Stimulated activated CD4-positive, alpha-beta T cell treated with anti-CD3 and anti-CD28 coated beads, TNF-alpha, amount 100 ng/mL, for 4 hours (primary cell): ENCODE results near the gene PLXNA2.

Experiments used
- DNase-seq, 3 experiments: peaks; one replicate each; pipeline ENCODE4 v3.0.0-alpha.2; 2020; ENCODE audit warnings: low read depth in 3 of 3

PLXNA2 gene

DNA sequence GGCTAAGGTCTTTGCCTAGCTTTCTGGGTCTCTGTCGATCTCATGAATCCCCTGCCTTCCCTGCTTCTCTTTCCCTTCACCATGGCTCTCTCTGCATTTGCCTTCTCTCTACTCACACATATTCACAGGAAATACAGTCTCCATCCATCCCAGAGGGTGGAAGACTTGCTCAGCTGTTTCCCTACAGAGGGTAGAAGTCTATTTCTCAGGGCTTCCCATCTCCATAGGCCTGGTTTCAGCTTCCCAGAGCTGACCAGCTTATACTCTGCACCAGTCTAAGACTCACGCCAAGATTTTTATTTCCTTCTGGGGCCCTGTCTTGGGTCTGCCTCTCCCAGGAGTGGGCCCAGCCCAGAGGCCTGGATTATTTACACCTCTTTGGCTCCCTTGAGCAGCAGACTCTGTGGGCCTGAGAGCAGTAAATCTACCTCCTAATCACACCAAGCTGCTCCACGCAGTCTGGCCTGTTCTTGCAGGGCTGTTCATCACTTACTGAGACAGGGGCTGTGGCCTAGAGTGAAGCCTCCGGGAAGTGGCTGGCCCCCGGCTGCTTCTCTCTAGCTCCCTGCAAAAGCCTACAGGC lies 102.5 kb downstream of the PLXNA2 start:
- no peak for DNase-seq

GRCh38 chr1:208139434-208140045 lies 104.6 kb downstream of the PLXNA2 start:
- no peak for DNase-seq

GRCh38 chr1:208137193-208137592 lies 107.0 kb downstream of the PLXNA2 start:
- no peak for DNase-seq

GRCh38 chr1:208136459-208137182 lies 107.6 kb downstream of the PLXNA2 start:
- DNase-seq, result no peak

- DNase-seq, result no peak
Measured at GRCh38 chr1:208135354-208135753, 108.8 kb downstream of the PLXNA2 start.

GRCh38 chr1:208134491-208134890 lies 109.7 kb downstream of the PLXNA2 start:
- no peak for DNase-seq

DNA sequence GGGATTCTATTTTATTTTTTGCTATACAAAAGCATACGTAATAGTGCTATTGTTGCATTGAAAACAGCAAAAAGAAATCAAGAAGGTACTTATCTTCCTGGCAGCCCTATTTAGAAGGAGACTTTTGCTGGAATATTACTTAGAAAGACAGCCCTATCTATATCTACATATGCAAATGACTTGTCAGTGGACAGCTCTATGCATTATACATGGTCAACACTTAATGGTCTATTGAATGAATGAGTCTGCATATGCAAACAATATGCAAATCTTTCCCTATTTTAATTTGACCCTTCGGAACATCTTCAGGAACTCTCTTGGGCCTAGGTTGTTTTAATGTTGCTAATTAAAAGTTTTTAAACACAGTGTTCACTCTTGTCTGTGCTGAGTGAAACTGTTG lies 110.8 kb downstream of the PLXNA2 start:
- no peak for DNase-seq

DNA sequence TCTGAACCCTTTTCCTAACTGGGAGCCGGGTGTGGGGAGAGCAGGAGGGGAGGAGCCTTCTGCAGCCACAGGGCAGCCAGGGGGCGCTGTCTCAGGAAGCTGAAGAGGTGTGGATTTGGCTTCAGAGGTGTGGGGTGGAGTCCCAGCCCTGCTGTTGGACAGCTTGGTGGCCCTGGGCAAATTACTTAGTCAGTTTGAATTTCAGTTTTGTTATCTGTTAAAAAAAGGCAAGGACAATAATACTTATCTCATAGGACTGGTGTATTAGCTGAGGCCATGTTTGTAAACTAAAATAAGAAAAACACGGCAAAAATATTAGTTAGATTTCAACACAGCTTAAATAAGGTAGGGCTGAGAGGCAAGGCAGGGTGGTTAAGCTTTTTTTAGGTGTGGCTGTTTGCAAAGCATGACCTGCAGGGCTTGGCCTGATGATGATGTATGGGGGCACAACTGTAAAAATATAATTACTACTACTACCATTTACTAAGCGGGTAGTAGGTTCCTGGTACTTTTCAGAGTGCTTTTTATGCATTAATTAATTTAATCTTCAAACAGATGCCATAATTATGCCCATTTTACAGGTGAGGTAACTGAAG lies 111.8 kb downstream of the PLXNA2 start:
- peak in 1 of 3 experiments; percentile 33 for DNase-seq

DNA sequence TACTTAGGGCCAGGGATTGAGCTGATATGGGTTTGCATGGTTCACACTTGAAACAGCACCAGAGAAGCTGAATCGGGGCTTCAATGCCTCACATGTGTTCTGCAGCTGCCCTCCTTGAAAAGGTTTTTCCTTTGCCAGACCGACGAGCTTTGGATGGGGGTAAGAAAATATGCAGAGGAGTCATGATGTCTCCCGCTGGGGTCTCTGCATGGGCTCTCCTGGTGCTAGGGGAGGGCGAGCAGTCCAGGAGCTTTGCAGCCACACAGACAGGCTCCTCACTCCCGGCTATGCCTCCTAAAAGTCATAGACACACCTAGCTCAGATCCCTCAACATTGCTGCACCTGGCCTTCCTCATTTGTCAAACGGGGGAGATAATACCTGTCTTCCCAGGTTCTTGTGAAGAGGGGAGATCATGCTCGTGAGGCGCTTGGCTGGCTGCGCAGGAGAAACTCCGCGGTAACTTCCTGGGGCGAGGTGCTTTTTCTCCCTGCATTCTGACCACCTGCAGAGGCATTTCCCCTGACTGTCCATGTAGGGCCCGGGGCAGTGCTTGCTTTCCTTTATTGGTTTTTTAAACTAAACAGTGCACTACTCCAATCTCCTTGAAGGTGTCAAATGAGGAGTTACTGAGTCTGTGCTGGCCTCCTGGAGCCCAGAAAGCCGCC lies 112.4 kb downstream of the PLXNA2 start:
- DNase-seq, result no peak

GRCh38 chr1:208129487-208129886 lies 114.7 kb downstream of the PLXNA2 start:
- no peak for DNase-seq

GRCh38 chr1:208129060-208129459 lies 115.1 kb downstream of the PLXNA2 start:
- DNase-seq, result no peak

DNA sequence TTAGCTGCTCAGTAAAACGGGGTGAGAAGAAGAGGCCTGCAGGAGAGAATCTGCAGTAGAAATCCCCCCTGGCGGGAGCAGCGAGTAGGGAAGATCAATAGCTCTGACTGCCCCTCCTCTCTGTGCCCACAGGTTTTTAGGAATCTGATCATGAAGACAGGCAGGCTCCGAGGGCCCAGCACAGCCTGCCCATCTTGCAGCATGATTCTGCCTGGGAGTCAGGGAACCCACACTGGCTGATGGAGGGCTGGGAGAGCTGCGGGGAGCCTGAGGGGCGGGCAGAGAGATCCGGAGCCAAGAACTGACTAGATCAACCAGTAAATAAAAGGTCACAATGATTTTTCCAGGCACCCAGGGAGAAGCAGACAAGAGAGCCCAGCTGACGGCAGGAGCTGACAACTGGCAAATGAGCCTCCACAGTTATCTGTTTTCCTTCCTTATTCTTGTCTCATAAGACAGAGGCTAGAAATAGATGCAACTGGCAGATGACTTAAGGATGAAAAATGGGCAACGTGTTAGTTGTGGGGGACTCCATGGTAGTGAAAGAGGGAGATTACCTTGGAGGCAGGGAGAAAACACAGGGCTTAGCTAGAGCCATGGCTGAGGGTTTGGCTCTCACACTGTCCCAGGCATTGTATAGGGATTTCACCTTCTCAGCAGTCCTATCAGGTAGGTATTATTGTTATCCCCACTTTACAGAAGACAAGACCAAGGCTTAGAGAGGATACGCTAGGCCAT lies 116.2 kb downstream of the PLXNA2 start:
- no peak for DNase-seq

- DNase-seq, result no peak
Measured at GRCh38 chr1:208127284-208127683, 116.9 kb downstream of the PLXNA2 start.

GRCh38 chr1:208126108-208126507 lies 118.1 kb downstream of the PLXNA2 start:
- no peak for DNase-seq

DNA sequence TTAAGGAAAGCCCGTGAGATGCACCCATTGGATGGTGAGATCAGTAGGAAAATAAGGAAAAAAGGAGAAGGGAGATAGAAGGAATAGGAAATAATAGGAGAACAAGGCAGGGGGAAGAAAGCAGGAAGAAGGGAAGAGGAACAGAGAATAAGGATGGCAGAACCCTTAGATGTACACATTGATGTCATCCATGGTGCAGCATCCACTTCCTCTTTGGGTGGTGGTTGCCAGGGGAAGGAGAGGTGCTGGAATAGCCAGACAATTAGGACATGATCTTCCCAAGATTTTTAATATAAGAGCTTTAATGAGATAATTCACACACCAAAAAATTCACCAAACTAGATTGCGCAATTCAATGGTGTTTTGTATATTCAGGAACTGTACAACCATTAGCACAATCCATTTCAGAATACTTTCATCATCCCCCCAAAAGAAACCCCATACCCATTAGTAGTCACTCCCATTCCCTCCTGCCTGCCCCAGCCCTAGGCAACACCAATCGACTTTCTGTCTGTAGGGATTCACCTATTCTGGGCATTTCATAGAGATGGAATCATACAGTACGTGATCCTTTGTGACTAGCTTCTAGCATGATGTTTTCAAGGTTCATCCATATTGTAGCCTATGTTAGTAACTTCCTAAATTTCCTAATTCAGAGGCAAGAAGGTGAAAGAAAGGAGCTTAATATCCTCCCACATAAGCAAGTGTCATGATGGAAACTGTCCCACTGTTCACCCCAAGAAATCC lies 121.4 kb downstream of the PLXNA2 start:
- no peak for DNase-seq

GRCh38 chr1:208121813-208122364 lies 122.3 kb downstream of the PLXNA2 start:
- DNase-seq, result no peak

- DNase-seq, result no peak
Measured at GRCh38 chr1:208120431-208120790, 123.8 kb downstream of the PLXNA2 start.

GRCh38 chr1:208118841-208119606 lies 125.2 kb downstream of the PLXNA2 start:
- no peak for DNase-seq

- DNase-seq, result no peak
Measured at GRCh38 chr1:208118306-208118705, 125.9 kb downstream of the PLXNA2 start.

DNA sequence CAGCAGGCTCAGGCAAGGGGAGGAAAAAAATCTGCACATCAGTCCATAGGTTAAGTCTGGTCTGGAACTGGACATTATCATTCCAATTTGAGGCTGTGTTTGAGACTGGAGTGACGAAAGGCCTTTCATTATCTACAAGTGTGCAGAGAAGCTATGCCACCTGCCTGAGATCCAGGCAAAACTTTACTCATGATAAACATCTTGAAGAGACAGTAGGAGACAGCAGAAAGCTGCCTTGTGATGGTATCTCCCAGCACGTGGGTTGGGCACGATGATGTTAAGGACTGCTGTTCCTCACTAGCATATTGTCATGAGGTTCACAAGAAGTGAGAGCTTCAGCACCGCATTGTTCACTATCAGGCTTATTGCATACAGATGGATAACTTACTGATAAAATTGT lies 126.4 kb downstream of the PLXNA2 start:
- DNase-seq, result no peak
